SU-DHL-6 (cell line): ENCODE data around the gene SERBP1.
"Not testable (repeated sequence)": the region's sequence is repeated elsewhere in the genome, so short reads cannot be mapped to it uniquely, and the experiment has no call there.

ENCODE experiments used
- H2AFZ ChIP-seq: fragments of 200-600 bp; sonication (generic); 2 replicates; pipeline ENCODE4 v1.6.1; 2014; ENCODE audit warnings: low read depth, mild to moderate bottlenecking, moderate library complexity, mixed read lengths, antibody characterized with exemption, low read length; ENCODE audit not compliant: severe bottlenecking
- H3F3A ChIP-seq: fragments of 200-600 bp; shearing (Covaris generic); 2 replicates; pipeline ENCODE4 v1.6.0; 2016; ENCODE audit warnings: antibody characterized with exemption, mild to moderate bottlenecking; ENCODE audit not compliant: insufficient read depth
- H3K27ac ChIP-seq: fragments of 200-600 bp; sonication (generic); 2 replicates; pipeline ENCODE4 v1.5.1; 2016; ENCODE audit warnings: low read depth, mild to moderate bottlenecking, low read length, moderate library complexity, mixed read lengths
- H3K27me3 ChIP-seq: fragments of 200-600 bp; sonication (generic), shearing (Covaris generic); 2 replicates; pipeline ENCODE4 v1.6.0; 2014; ENCODE audit warnings: mild to moderate bottlenecking, low read length
- H3K36me3 ChIP-seq: fragments of 200-600 bp; sonication (generic); 2 replicates; pipeline ENCODE4 v1.6.1; 2014; ENCODE audit warnings: mild to moderate bottlenecking, low read length, mixed read lengths
- H3K4me2 ChIP-seq: fragments of 300-600, 200-600 bp; shearing (Covaris generic), sonication (generic); 2 replicates; pipeline ENCODE4 v1.6.0; 2014; ENCODE audit warnings: low read length, low read depth, mild to moderate bottlenecking; ENCODE audit not compliant: poor library complexity, severe bottlenecking
- H3K4me3 ChIP-seq: fragments of 200-600 bp; sonication (generic); 2 replicates; pipeline ENCODE4 v1.5.1; 2014; ENCODE audit warnings: antibody characterized with exemption, low read length, mild to moderate bottlenecking, mixed read lengths; ENCODE audit not compliant: insufficient read depth, poor library complexity, severe bottlenecking
- H3K79me2 ChIP-seq: fragments of 200-600 bp; sonication (generic); 2 replicates; pipeline ENCODE4 v1.6.1; 2014; ENCODE audit warnings: mild to moderate bottlenecking, low read length, moderate library complexity; ENCODE audit not compliant: insufficient read depth
- H3K9ac ChIP-seq: fragments of 200-600 bp; sonication (generic); 2 replicates; pipeline ENCODE4 v1.7.0; 2014; ENCODE audit warnings: mild to moderate bottlenecking, low read length
- H3K9me2 ChIP-seq: fragments of 200-600 bp; sonication (generic); replicated peaks from 2 replicates; pipeline ENCODE4 v1.6.1; 2014; ENCODE audit warnings: low read length; ENCODE audit not compliant: insufficient read depth
- H3K9me3 ChIP-seq: fragments of 200-600 bp; sonication (generic); 2 replicates; pipeline ENCODE4 v1.6.1; 2014; ENCODE audit warnings: low read length, mixed read lengths; ENCODE audit not compliant: insufficient read depth
- H4K20me1 ChIP-seq: fragments of 200-600 bp; sonication (generic); 2 replicates; pipeline ENCODE4 v1.6.1; 2014; ENCODE audit warnings: low read depth, mild to moderate bottlenecking, antibody characterized with exemption, low read length, moderate library complexity, mixed read lengths
- CTCF ChIP-seq: fragments of 200-600 bp; sonication (generic); IDR thresholded peaks from one replicate; pipeline ENCODE4 v1.5.1; 2017; ENCODE audit warnings: antibody characterized with exemption, mild to moderate bottlenecking, low read length, moderate library complexity; ENCODE audit not compliant: insufficient read depth, poor library complexity, severe bottlenecking
- EZH2phosphoT487 ChIP-seq: fragments of 200-600 bp; sonication (generic), shearing (Covaris generic); conservative IDR thresholded peaks from 2 replicates; pipeline ENCODE4 v1.6.1; 2018; ENCODE audit warnings: mild to moderate bottlenecking, antibody characterized with exemption, low read length, moderate library complexity, mixed read lengths

The SERBP1 gene

GRCh38 chr1:67405473-67406245 is 24.5 kb downstream of the SERBP1 start:
- peaks cover 14% of the 10 kb centered on the region for H3K36me3 ChIP-seq
- no peak overlapping the region for H3K9ac ChIP-seq
- no peaks in the 10 kb centered on the region for H3K27me3 ChIP-seq
- H3K4me2 ChIP-seq: no peak overlapping the region
- H2AFZ ChIP-seq: no peak overlapping the region
- H3K79me2 ChIP-seq: 0 out of 2 replicates have a peak, but pooled peaks cover 5% of the 10 kb centered on the region
- no peak overlapping the region for H3K27ac ChIP-seq
- no peak for TF ChIP-seq CTCF
- TF ChIP-seq EZH2phosphoT487: no peak
- peaks cover 20% of the 10 kb centered on the region; the same call in 1 of the 2 replicates for H4K20me1 ChIP-seq
- H3K4me3 ChIP-seq: no peak overlapping the region
- H3K9me3 ChIP-seq: no peaks in the 10 kb centered on the region
- H3K9me2 ChIP-seq: no peaks in the 10 kb centered on the region
- peaks cover 65% of the 10 kb centered on the region for H3F3A ChIP-seq

GRCh38 chr1:67404212-67404620 is 26.0 kb downstream of the SERBP1 start:
- H3K4me3 ChIP-seq: no peak overlapping the region
- TF ChIP-seq EZH2phosphoT487 (no peak), CTCF (no peak)
- H4K20me1 ChIP-seq: peaks cover 10% of the 10 kb centered on the region; the same call in 1 of the 2 replicates
- H3K4me2 ChIP-seq: no peak overlapping the region
- H3K36me3 ChIP-seq: 0 out of 2 replicates have a peak, but pooled peaks cover 4% of the 10 kb centered on the region
- H3K27ac ChIP-seq: no peak overlapping the region
- H3K9ac ChIP-seq: no peak overlapping the region
- no peaks in the 10 kb centered on the region for H3K27me3 ChIP-seq
- H2AFZ ChIP-seq: no peak overlapping the region
- H3K9me3 ChIP-seq: no peaks in the 10 kb centered on the region
- H3K9me2 ChIP-seq: no peaks in the 10 kb centered on the region
- H3F3A ChIP-seq: peaks cover 54% of the 10 kb centered on the region
- no peaks in the 10 kb centered on the region for H3K79me2 ChIP-seq

GRCh38 chr1:67401443-67401842 is 28.8 kb downstream of the SERBP1 start:
- H3F3A ChIP-seq: peaks cover 32% of the 10 kb centered on the region; the same call in 1 of the 2 replicates
- H3K27me3 ChIP-seq: no peaks in the 10 kb centered on the region
- TF ChIP-seq CTCF (no peak), EZH2phosphoT487 (no peak)
- no peak overlapping the region for H3K4me3 ChIP-seq
- H3K9ac ChIP-seq: no peak overlapping the region
- H3K9me2 ChIP-seq: no peaks in the 10 kb centered on the region
- H3K27ac ChIP-seq: no peak overlapping the region
- H2AFZ ChIP-seq: no peak overlapping the region
- no peaks in the 10 kb centered on the region for H3K9me3 ChIP-seq
- no peaks in the 10 kb centered on the region for H3K79me2 ChIP-seq
- H3K36me3 ChIP-seq: no peaks in the 10 kb centered on the region
- no peak overlapping the region for H3K4me2 ChIP-seq
- H4K20me1 ChIP-seq: peaks cover 10% of the 10 kb centered on the region; the same call in 1 of the 2 replicates

- H3K79me2 ChIP-seq, H3K9me2 ChIP-seq, H3K9me3 ChIP-seq, H3K27me3 ChIP-seq, H2AFZ ChIP-seq, H3K4me2 ChIP-seq, H3K27ac ChIP-seq, H4K20me1 ChIP-seq, H3K4me3 ChIP-seq, H3K36me3 ChIP-seq, H3K9ac ChIP-seq: not testable (repeated sequence)
- H3F3A ChIP-seq: peaks cover 21% of the 10 kb centered on the region; the same call in 1 of the 2 replicates
Measured at GRCh38 chr1:67400029-67400786, 30.0 kb downstream of the SERBP1 start.
